ENCODE results near the gene RASGRF1. TPM values are rescaled to one million over a fixed set of nuclear protein-coding genes. Genes with fewer than 3 reads are reported as not detected.

The RASGRF1 gene
- total RNA-seq, 1 donor from 2014 or later: 11.4 TPM

DNA sequence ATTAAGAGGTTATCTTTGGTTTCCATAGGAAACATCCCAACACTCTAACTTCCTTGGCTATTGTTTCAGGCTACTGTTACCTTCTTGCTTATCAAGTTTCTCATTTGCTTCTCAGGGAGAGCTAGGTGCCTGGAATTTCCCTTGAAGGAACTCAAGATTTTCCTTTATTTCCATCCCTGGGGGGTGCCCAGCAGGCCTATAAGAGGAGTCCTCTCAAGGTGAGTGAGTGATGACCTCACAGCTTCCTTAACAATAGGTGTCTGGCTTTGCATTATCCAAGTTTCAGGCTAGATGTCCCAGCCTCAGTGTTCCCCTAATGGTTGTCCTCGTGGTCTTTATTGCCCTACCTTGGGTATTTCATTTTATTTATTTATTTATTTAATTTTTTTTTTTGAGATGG, 133.6 kb downstream of the RASGRF1 start:
- no peaks in the 10 kb centered on the region for H3K9me3 Mint-ChIP-seq
- intact Hi-C loops (cut with micrococcal nuclease): no loop called here
- H3K27ac Mint-ChIP-seq: no peak overlapping the region
- no peak overlapping the region for H3K4me3 Mint-ChIP-seq
- ChIA-PET POLR2A (interaction anchor here (0.6 kb wide), 2 partner anchors 13 to 50 kb away, joined by 3 read pairs; no protein-coding TSS in a partner anchor), CTCF (no interaction called here)
- TF ChIP-seq CTCF (IDR thresholded peaks at IDR 0.05): no peak
- H3K27me3 Mint-ChIP-seq: no peaks in the 10 kb centered on the region
- peaks cover 12% of the 10 kb centered on the region for H3K4me1 Mint-ChIP-seq
- DNase-seq (no peak), ATAC-seq (ENCODE audit: low read depth) (no peak)
- no peaks in the 10 kb centered on the region for H3K36me3 Mint-ChIP-seq (ENCODE audit: low read depth)

GRCh38 chr15:78955355-78955754, 135.2 kb downstream of the RASGRF1 start:
- Mint-ChIP-seq H3K27me3 (no peaks in the 10 kb centered on the region), H3K27ac (no peak overlapping the region), H3K4me3 (no peak overlapping the region), H3K4me1 (peaks cover 24% of the 10 kb centered on the region), H3K36me3 (ENCODE audit: low read depth) (no peaks in the 10 kb centered on the region), H3K9me3 (no peaks in the 10 kb centered on the region)
- ATAC-seq (ENCODE audit: low read depth) (no peak), DNase-seq (no peak)
- intact Hi-C loops (cut with micrococcal nuclease): no loop called here
- TF ChIP-seq CTCF (IDR thresholded peaks at IDR 0.05): no peak
- ChIA-PET CTCF (no interaction called here), POLR2A (no interaction called here)

DNA sequence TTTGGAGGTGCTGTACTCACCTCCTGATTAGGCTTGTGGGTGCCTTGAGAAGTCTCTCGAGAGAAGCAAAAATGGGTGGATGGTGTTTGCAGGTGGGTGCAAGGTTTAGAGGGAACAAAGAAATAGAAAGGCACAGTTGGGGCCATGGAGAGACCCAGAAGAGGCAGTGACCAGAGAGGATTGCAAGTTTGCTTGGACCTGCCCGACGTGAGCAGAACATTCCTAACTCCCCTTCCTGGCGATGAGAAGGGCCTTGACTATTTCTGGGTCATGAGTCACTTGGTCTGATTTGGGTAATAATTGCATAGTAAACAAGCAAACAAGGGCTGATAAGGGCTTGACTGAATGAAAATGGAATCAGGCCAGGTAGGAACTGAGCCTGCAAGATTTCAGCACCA, 138.7 kb downstream of the RASGRF1 start:
- Mint-ChIP-seq H3K9me3 (no peaks in the 10 kb centered on the region), H3K4me3 (peak overlapping the region; percentile 70), H3K4me1 (peaks cover 24% of the 10 kb centered on the region), H3K36me3 (ENCODE audit: low read depth) (no peaks in the 10 kb centered on the region), H3K27ac (peak overlapping the region; percentile 60), H3K27me3 (no peaks in the 10 kb centered on the region)
- ChIA-PET CTCF (no interaction called here), POLR2A (interaction anchor here (0.5 to 2.0 kb wide), 2 partner anchors 25 to 895 kb away, joined by 5 to 6 read pairs; no protein-coding TSS in a partner anchor)
- intact Hi-C loops (cut with micrococcal nuclease): no loop called here
- ATAC-seq (ENCODE audit: low read depth) (no peak), DNase-seq (no peak)
- TF ChIP-seq CTCF (IDR thresholded peaks at IDR 0.05): no peak

- H3K27ac Mint-ChIP-seq: peak overlapping the region; percentile 60
- DNase-seq: no peak
Observed at GRCh38 chr15:78950902-78951840, 139.4 kb downstream of the RASGRF1 start.

More at GRCh38 chr15:78950902-78951840, 139.4 kb downstream of the RASGRF1 start:
- peak; percentile 85 for ATAC-seq (ENCODE audit: low read depth)
- ChIA-PET POLR2A (interaction anchor here (0.5 to 2.4 kb wide), 3 partner anchors 11 to 894 kb away, joined by 5 to 6 read pairs (median 5); no protein-coding TSS in a partner anchor), CTCF (no interaction called here)
- H3K4me3 Mint-ChIP-seq: peak overlapping the region; percentile 70
- TF ChIP-seq CTCF (IDR thresholded peaks at IDR 0.05): no peak
- no peaks in the 10 kb centered on the region for H3K9me3 Mint-ChIP-seq
- H3K36me3 Mint-ChIP-seq (ENCODE audit: low read depth): no peaks in the 10 kb centered on the region
- H3K4me1 Mint-ChIP-seq: peaks cover 24% of the 10 kb centered on the region
- intact Hi-C loops (cut with micrococcal nuclease): no loop called here
- H3K27me3 Mint-ChIP-seq: no peaks in the 10 kb centered on the region

All from activated B cell treated with CpG ODN at 0.5 μM for 24 hours (primary cell).